Pancreas (tissue), 10 donors: ENCODE data around the gene TOMM20. TPM values are rescaled to one million over a fixed set of nuclear protein-coding genes. Genes with fewer than 3 reads are reported as not detected.

Experiments
- ATAC-seq, 4 donors: fragments of 200-7000 bp; cut with Tn5 transposase; one replicate each; pipeline versions ENCODE4 v1.8.0 to v1.9.1; 2020; ENCODE audit warnings: mild to moderate bottlenecking in 4 of 4, moderate library complexity in 4 of 4
- DNase-seq, 6 donors: peaks; one replicate each; pipeline ENCODE4 v3.0.0-alpha.2; 2020
- FAIRE-seq: peaks from 2 replicates; lab custom pipeline; 2012; peaks lifted over from hg19 to GRCh38; lab: Jason Lieb, UNC
- H3K27ac ChIP-seq, 4 donors: fragments of 200-600 bp; sonication (generic); 1 replicate in 3 of 4; 2 replicates in 1 of 4; pipeline versions ENCODE4 v1.5.0 to v1.8.0; 2020
- H3K27me3 ChIP-seq, 4 donors: fragments of 200-600 bp; one replicate each; pipeline ENCODE4 v1.8.0; 2021
- H3K36me3 ChIP-seq, 3 donors: fragments of 200-600 bp; sonication (generic) in 1 of 3; one replicate each; pipeline versions ENCODE4 v1.5.0 to v1.8.0; 2020 to 2021
- H3K4me1 ChIP-seq, 3 donors: fragments of 200-600 bp; one replicate each; pipeline ENCODE4 v1.8.0; 2021
- H3K4me3 ChIP-seq, 4 donors: fragments of 200-600 bp; sonication (generic) in 2 of 4; one replicate each; pipeline versions ENCODE4 v1.5.0 to v1.8.0; 2020 to 2021
- H3K9me3 ChIP-seq, 4 donors: fragments of 200-600 bp; one replicate each; pipeline ENCODE4 v1.8.0; 2021
- WGBS, 2 donors: extraction: QIAGEN DNeasy Blood & Tissue Kit; methylation state at CpG; one replicate each; pipeline ENCODE4 v1.1.7; 2013; 5-methylcytosine and 5-hydroxymethylcytosine counted together
- intact Hi-C, 3 donors: fragments of 100-400 bp; cut with DNase I; formaldehyde crosslinking; loops; one replicate each; pipeline versions ENCODE4 v1.11.1 to v1.14.2; 2022
- polyA plus RNA-seq, 2 donors: library from polyadenylated mRNA; stranded (reverse); fragments of 200-250 nt; gene quantifications; one replicate each; pipeline ENCODE4 v1.2.3, GENCODE V29; 2013
- total RNA-seq, 6 donors: library from RNA; stranded (reverse); fragmentation: NEBNext Ultra II Directional in 4 of 6; extraction: Animal tissue kit (Norgen Biotek cat#: 25700) in 4 of 6; gene quantifications; one replicate each; pipeline versions ENCODE4 v1.2.1 to v1.2.4, GENCODE V29; 2021 to 2023
- TF ChIP-seq, protein P1 (sequence below), 4 donors: fragments of 200-600 bp; sonication (generic) in 3 of 4; IDR thresholded peaks; one replicate each; pipeline versions ENCODE4 v1.5.0 to v1.8.0; 2021; ENCODE audit warnings: antibody characterized with exemption in 4 of 4
- donor health status: healthy with polysubstance abuse.
- donor health status: DM: no; HTN: no; CAD: no; lungs with moderate emphysema.
- donor health status: DM: no; HTN: no; CAD: no.
- donor health status: control.
- donor health status: control.
- donor health status: Bipolar disorder and iron deficiency.
- donor health status: DM: yes; HTN: yes; CAD: no.
- donor health status: DM: no; HTN: no; CAD: no.
- donor health status: DM: no; HTN: no; CAD: no.
- donor health status: DM: yes; HTN: yes; CAD: no.

TOMM20 gene
- total and polyA plus RNA-seq, 8 donors, result 37.7 to 106 (median 79.4) TPM

DNA sequence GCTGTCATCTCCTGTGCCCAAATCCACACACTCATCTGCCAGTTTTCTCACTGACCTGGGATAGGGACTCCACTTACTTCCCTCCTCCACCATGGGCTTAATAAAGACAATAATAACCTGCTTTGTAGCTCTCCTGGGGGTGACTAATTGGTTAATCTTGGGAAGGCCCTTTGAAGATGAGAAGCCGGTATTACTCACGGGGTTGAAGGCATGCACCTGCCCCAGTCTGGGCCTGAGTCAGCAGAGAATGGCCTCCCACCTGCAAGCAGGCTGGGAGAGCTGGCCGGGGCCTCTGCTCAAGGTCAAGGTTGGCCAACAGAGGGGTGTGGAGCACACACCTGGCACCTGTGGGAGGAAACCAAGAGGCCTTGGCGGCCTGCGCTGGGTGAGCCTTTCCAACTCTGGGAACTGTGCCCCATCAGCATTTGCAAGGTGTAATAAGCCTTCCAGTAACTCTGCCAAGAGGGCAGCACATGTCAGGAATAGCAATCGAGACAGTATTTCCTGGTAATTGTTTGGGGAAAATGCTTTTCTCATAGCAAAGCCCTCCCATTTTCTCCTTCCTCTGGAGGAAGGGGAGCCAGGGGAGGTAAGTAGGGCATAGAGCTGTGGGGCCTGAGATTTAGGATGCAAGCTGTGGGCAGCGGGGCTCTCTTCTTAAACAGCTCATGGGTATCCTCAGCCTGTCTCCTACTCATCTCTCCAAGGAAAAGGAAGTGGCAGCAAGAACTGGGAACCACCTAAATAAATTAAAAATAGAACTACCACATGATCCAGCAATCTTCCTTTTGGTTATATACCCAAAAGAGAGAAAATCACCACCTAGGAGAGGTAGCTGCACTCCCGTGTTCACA, 49.0 kb downstream of the TOMM20 start:
- peak overlapping the region; percentile 54 to 88 (median 79) for H3K27ac ChIP-seq
- no peaks in the 10 kb centered on the region for H3K36me3 ChIP-seq
- TF ChIP-seq, protein P1, sequence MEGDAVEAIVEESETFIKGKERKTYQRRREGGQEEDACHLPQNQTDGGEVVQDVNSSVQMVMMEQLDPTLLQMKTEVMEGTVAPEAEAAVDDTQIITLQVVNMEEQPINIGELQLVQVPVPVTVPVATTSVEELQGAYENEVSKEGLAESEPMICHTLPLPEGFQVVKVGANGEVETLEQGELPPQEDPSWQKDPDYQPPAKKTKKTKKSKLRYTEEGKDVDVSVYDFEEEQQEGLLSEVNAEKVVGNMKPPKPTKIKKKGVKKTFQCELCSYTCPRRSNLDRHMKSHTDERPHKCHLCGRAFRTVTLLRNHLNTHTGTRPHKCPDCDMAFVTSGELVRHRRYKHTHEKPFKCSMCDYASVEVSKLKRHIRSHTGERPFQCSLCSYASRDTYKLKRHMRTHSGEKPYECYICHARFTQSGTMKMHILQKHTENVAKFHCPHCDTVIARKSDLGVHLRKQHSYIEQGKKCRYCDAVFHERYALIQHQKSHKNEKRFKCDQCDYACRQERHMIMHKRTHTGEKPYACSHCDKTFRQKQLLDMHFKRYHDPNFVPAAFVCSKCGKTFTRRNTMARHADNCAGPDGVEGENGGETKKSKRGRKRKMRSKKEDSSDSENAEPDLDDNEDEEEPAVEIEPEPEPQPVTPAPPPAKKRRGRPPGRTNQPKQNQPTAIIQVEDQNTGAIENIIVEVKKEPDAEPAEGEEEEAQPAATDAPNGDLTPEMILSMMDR (IDR thresholded peaks at IDR 0.05), result no peak
- H3K27me3 ChIP-seq, result no peaks in the 10 kb centered on the region
- H3K4me1 ChIP-seq, result peaks cover 21 to 50% (median 43%) of the 10 kb centered on the region in 3 donors
- H3K9me3 ChIP-seq, result no peaks in the 10 kb centered on the region
- DNase-seq (peak; percentile 87 to 99 (median 98)), FAIRE-seq (no peak), ATAC-seq (peak; percentile 76 to 88 (median 84))
- 26 to 27% methylated on average over 8 of the region's 8 CpGs for WGBS, 2 donors
- no peak overlapping the region for H3K4me3 ChIP-seq
- intact Hi-C loops, result loop anchor here in 2 of 3 donors (5.0 to 10.0 kb wide), 4 partner anchors 117 to 582 kb away; no protein-coding TSS in a partner anchor

DNA sequence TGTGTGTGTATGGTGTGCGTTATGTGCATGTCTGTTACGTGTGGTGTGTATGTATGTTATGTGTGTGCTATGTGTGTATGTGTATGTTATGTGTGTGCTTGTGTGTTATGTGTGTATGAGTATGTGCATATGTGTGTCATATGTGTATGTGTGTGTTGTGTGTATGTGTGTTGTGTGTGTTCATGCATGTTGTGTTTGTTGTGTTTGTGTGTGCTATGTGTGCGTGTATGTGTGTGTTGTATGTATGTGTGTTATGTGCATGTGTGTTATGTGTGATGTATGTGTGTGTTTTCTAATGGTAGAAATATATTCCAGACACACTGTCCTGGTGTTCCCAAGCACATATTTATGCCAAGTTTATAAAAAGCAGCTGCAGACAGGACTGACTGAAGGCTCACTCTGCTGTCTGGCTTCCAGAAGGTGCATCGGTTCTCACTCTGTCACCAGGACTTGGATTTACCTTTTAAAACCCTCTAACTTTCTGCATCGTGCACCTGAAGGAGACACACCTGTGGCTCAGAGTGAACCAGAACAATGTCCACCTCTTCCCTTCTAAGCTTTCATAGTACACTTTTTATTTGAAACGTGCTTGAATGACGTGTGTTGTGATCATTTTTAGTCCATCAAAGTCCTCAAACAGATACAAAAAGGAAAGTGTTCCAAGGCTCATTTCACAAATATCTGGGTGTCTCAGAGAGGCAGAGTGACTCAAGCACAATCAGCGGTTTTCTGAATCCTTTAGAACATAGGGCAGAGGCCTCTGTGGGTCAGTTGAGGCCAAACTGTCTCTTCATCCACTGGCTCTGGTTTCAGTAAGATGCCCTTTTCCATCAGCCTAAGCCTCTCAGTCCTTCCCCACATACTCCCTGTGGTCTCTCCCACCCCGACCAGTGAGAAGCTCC, 49.9 kb downstream of the TOMM20 start:
- H3K36me3 ChIP-seq, result no peaks in the 10 kb centered on the region
- intact Hi-C loops, result loop anchor here in 2 of 3 donors (5.0 to 10.0 kb wide), 2 partner anchors 116 to 474 kb away; no protein-coding TSS in a partner anchor
- ATAC-seq (no peak), DNase-seq (no peak), FAIRE-seq (no peak)
- peaks cover 30 to 59% (median 53%) of the 10 kb centered on the region in 3 donors for H3K4me1 ChIP-seq
- H3K4me3 ChIP-seq, result no peak overlapping the region
- TF ChIP-seq, protein P1 (IDR thresholded peaks at IDR 0.05), result no peak
- no peaks in the 10 kb centered on the region for H3K27me3 ChIP-seq
- peak overlapping the region; percentile 54 to 88 (median 79) for H3K27ac ChIP-seq
- WGBS, 2 donors, result 42 to 46% methylated on average over 9 of the region's 9 CpGs
- H3K9me3 ChIP-seq, result no peaks in the 10 kb centered on the region

DNA sequence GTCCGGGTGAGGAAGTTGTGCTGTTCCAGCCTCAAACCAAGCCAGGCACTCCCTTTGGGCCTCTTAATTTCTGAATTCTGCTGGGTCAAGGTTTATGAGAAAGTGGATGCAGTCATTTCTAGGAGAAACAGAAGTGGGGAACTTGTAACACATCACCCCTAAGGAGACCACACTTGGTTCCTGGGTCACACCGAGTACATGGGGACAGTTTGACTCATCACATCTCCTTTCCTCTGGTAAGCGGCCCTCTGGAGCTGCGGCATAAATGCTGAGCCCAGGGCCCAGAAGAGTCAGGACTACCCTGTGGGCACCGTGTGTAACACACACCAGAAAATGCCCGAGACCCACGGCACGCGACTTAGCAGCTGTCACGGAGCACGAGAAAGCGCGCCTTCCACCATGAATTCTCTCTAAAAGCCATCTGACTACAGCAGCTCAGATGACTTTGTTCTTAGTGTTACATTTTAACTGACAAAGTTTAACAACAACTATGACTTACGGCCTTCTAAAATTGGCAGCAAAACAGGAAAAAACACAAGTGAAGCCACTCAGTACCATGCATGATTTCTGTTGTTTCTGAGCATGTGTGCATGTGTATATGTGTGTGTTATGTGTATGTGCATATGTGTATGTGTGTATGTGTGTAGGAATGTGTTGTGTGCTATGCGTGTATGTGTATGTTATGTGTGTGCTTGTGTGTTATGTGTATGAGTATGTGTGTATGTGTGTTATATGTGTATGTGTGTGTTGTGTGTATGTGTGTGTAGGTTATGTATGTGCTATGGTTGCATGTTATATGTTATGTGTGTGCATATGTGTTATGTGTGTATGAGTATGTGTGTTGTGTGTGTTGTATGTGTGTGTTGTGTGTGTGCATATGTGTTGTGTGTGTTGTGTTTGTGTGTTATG, 50.8 kb downstream of the TOMM20 start:
- no peak for DNase-seq
- no peak for FAIRE-seq
- Histone ChIP-seq H3K36me3 (no peaks in the 10 kb centered on the region), H3K27me3 (no peaks in the 10 kb centered on the region), H3K9me3 (no peaks in the 10 kb centered on the region), H3K27ac (peak overlapping the region; percentile 26 to 95 (median 64)), H3K4me1 (peaks cover 37 to 60% (median 59%) of the 10 kb centered on the region in 3 donors), H3K4me3 (no peak overlapping the region)
- TF ChIP-seq, protein P1 (IDR thresholded peaks at IDR 0.05), result no peak
- intact Hi-C loops, result loop anchor here in 2 of 3 donors (5.0 to 10.0 kb wide), 2 partner anchors 116 to 473 kb away; no protein-coding TSS in a partner anchor
- WGBS, 2 donors, result 62 to 74% methylated on average over 15 of the region's 15 CpGs
- no peak for ATAC-seq

DNA sequence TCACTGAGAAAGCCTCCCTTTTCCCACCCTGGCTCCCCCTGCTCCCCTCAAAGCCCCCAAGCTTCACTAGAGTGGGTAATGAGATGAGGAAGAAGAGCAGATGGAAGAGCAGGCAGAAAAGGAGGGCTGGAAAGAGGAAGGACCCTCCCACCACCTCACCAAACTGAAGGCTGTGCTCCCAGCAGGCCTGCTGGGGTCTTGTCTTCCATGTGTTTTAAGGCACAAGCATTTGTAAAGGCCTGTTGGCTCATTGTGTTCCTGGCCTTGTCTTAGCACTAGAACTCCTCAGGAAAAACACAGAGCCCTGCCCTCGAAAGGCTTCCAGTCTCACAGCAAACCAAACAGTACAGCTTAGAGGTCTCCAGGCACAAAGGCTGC, 51.5 kb downstream of the TOMM20 start:
- H3K9me3 ChIP-seq, result no peaks in the 10 kb centered on the region
- peaks cover 37 to 64% (median 64%) of the 10 kb centered on the region in 3 donors for H3K4me1 ChIP-seq
- ATAC-seq (no peak), DNase-seq (no peak), FAIRE-seq (no peak)
- H3K36me3 ChIP-seq, result no peaks in the 10 kb centered on the region
- H3K27ac ChIP-seq, result peak overlapping the region; percentile 26 to 95 (median 64)
- no peaks in the 10 kb centered on the region for H3K27me3 ChIP-seq
- WGBS, 2 donors, result 94 to 95% methylated on average over 1 of the region's 1 CpG
- intact Hi-C loops, result loop anchor here in 2 of 3 donors (5.0 to 10.0 kb wide), 2 partner anchors 115 to 472 kb away; no protein-coding TSS in a partner anchor
- H3K4me3 ChIP-seq, result no peak overlapping the region
- TF ChIP-seq, protein P1 (IDR thresholded peaks at IDR 0.05), result no peak
